GM21576 (cell line): ENCODE measurements around the gene UBALD1.

Experiments used
- ATAC-seq: cut with Tn5 transposase; IDR thresholded peaks from one replicate; pipeline ENCODE4 v1.9.1; 2021; ENCODE audit warnings: mild to moderate bottlenecking, moderate library complexity; ENCODE audit not compliant: unreplicated experiment

UBALD1 gene

DNA sequence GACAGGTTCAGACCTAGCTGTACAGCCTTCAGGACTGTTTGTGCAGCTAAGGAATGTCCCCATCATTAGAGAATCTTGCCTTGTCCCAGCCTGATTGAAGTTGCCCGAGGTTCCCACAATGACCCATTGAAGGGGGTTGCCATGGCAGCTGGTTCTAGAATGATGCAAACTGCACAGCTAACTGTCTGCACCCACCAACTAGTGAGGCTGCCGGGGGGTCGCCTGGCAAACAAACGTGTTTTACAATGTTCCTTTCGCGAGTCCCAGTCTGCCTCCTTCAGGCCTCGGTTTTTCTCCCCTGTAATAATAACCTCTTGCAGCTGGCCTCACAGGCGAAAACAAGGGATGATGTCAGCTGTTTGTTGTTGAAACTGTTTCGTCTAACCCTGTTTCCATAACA, 53.1 kb downstream of the UBALD1 start:
- ATAC-seq: no peak
